Suprapubic skin (tissue), 4 donors: ENCODE results near the gene PRSS57. TPM values are rescaled to one million over a fixed set of nuclear protein-coding genes. Genes with fewer than 3 reads are reported as not detected.

Experiments
- DNase-seq, 2 donors: peaks; one replicate each; pipeline ENCODE4 v3.0.0-alpha.2; 2019; ENCODE audit warnings: low spot score in 2 of 2
- H3K27ac ChIP-seq: fragments of 200-600 bp; sonication (generic); one replicate; pipeline ENCODE4 v1.5.1; 2019
- H3K27me3 ChIP-seq: fragments of 200-600 bp; sonication (generic); one replicate; pipeline ENCODE4 v1.5.1; 2019
- H3K36me3 ChIP-seq: fragments of 200-600 bp; sonication (generic); one replicate; pipeline ENCODE4 v1.5.1; 2019
- H3K4me1 ChIP-seq: fragments of 200-600 bp; sonication (generic); one replicate; pipeline ENCODE4 v1.5.1; 2019
- H3K4me3 ChIP-seq: fragments of 200-600 bp; sonication (generic); one replicate; pipeline ENCODE4 v1.5.1; 2019; ENCODE audit warnings: mild to moderate bottlenecking
- H3K9me3 ChIP-seq: fragments of 200-600 bp; sonication (generic); one replicate; pipeline ENCODE4 v1.5.1; 2019
- CTCF ChIP-seq, 2 donors: fragments of 200-600 bp in 1 of 2; fragments of 450-650 bp in 1 of 2; sonication (generic) in 1 of 2; IDR thresholded peaks; one replicate each; pipeline ENCODE4 v1.5.1; 2016 to 2019; ENCODE audit warnings: antibody characterized with exemption in 2 of 2, mild to moderate bottlenecking in 1 of 2, moderate library complexity in 1 of 2
- EP300 ChIP-seq: sonication (generic); formaldehyde crosslinking; IDR thresholded peaks from one replicate; pipeline ENCODE4 v1.6.1; 2017; ENCODE audit warnings: antibody characterized with exemption
- POLR2A ChIP-seq, 2 donors: fragments of 450-650 bp; IDR thresholded peaks; one replicate each; pipeline ENCODE4 v1.6.1; 2017; ENCODE audit warnings: antibody characterized with exemption in 2 of 2, mild to moderate bottlenecking in 2 of 2, moderate library complexity in 2 of 2
- POLR2AphosphoS5 ChIP-seq, 3 donors: sonication (generic); formaldehyde crosslinking; IDR thresholded peaks; one replicate each; pipeline ENCODE4 v1.6.1; 2017; ENCODE audit warnings: antibody characterized with exemption in 3 of 3
- WGBS: methylation state at CpG from one replicate; pipeline ENCODE4 v1.1.5; 2018; 5-methylcytosine and 5-hydroxymethylcytosine counted together
- total RNA-seq, 4 donors: library from RNA; depleted of rRNA; stranded (reverse); fragments of >200 nt; gene quantifications; one replicate each; pipeline ENCODE4 v1.1.0, GENCODE V29; 2016

The PRSS57 gene
- total RNA-seq, 4 donors from 2014 or later: not detected

GRCh38 chr19:645912-646778 lies 49.1 kb downstream of the PRSS57 start:
- H3K9me3 ChIP-seq: no peaks in the 10 kb centered on the region
- H3K27me3 ChIP-seq: no peaks in the 10 kb centered on the region
- peak in 1 of 2 donors; percentile 63 for DNase-seq
- no peak overlapping the region for H3K4me3 ChIP-seq
- no peak overlapping the region for H3K27ac ChIP-seq
- TF ChIP-seq EP300 (no peak), POLR2A (IDR thresholded peaks at IDR 0.05) (no peak), CTCF (IDR thresholded peaks at IDR 0.05) (no peak), POLR2AphosphoS5 (IDR thresholded peaks at IDR 0.05) (no peak)
- H3K4me1 ChIP-seq: no peaks in the 10 kb centered on the region
- WGBS: 90% methylated on average over 34 of the region's 62 CpGs
- H3K36me3 ChIP-seq: peaks cover 66% of the 10 kb centered on the region

GRCh38 chr19:644789-645188 lies 50.5 kb downstream of the PRSS57 start:
- no peak for DNase-seq
- H3K9me3 ChIP-seq: no peaks in the 10 kb centered on the region
- TF ChIP-seq CTCF (IDR thresholded peaks at IDR 0.05) (no peak), POLR2AphosphoS5 (IDR thresholded peaks at IDR 0.05) (no peak), EP300 (no peak), POLR2A (IDR thresholded peaks at IDR 0.05) (no peak)
- WGBS: 100% methylated on average over 1 of the region's 14 CpGs
- H3K36me3 ChIP-seq: peaks cover 55% of the 10 kb centered on the region
- no peak overlapping the region for H3K4me3 ChIP-seq
- H3K27ac ChIP-seq: no peak overlapping the region
- H3K4me1 ChIP-seq: peaks cover 3% of the 10 kb centered on the region
- no peaks in the 10 kb centered on the region for H3K27me3 ChIP-seq

GRCh38 chr19:644363-644762 lies 50.9 kb downstream of the PRSS57 start:
- no peaks in the 10 kb centered on the region for H3K9me3 ChIP-seq
- peaks cover 4% of the 10 kb centered on the region for H3K4me1 ChIP-seq
- H3K27me3 ChIP-seq: no peaks in the 10 kb centered on the region
- no peak for TF ChIP-seq CTCF (IDR thresholded peaks at IDR 0.05)
- TF ChIP-seq POLR2AphosphoS5 (IDR thresholded peaks at IDR 0.05): no peak
- TF ChIP-seq POLR2A (IDR thresholded peaks at IDR 0.05): no peak
- TF ChIP-seq EP300: no peak
- H3K4me3 ChIP-seq: no peak overlapping the region
- H3K27ac ChIP-seq: no peak overlapping the region
- DNase-seq: no peak
- 52% methylated on average over 14 of the region's 28 CpGs for WGBS
- peaks cover 51% of the 10 kb centered on the region for H3K36me3 ChIP-seq

- TF ChIP-seq CTCF (IDR thresholded peaks at IDR 0.05): no peak
- no peaks in the 10 kb centered on the region for H3K27me3 ChIP-seq
- WGBS: 90% methylated on average over 24 of the region's 24 CpGs
- H3K36me3 ChIP-seq: peaks cover 44% of the 10 kb centered on the region
- H3K27ac ChIP-seq: no peak overlapping the region
- H3K9me3 ChIP-seq: no peaks in the 10 kb centered on the region
- DNase-seq: no peak
- no peak overlapping the region for H3K4me3 ChIP-seq
- peaks cover 11% of the 10 kb centered on the region for H3K4me1 ChIP-seq
These were observed 51.5 kb downstream of the PRSS57 start for GRCh38 chr19:643736-644135.

- H3K27me3 ChIP-seq: no peaks in the 10 kb centered on the region
- H3K4me1 ChIP-seq: peaks cover 11% of the 10 kb centered on the region
- no peak for DNase-seq
- WGBS: 82% methylated on average over 42 of the region's 70 CpGs
- no peaks in the 10 kb centered on the region for H3K9me3 ChIP-seq
- H3K4me3 ChIP-seq: no peak overlapping the region
- H3K27ac ChIP-seq: no peak overlapping the region
- peaks cover 38% of the 10 kb centered on the region for H3K36me3 ChIP-seq
- TF ChIP-seq EP300 (no peak), POLR2A (IDR thresholded peaks at IDR 0.05) (no peak), CTCF (IDR thresholded peaks at IDR 0.05) (no peak)
These were observed 52.2 kb downstream of the PRSS57 start for GRCh38 chr19:642767-643727.
